GM10248 (cell line): ENCODE results near the gene MARCKS.

Experiments used
- CTCF ChIA-PET: fragments of 300-600 bp; sonication (Branson Sonifier 250); formaldehyde crosslinking; extraction: SDS; loops from one replicate; lab custom pipeline; 2021; ENCODE audit warnings: antibody characterized with exemption; lab: Yijun Ruan, JAX
- POLR2A ChIA-PET: fragments of 350-650 bp; sonication (Branson Sonifier 250); formaldehyde crosslinking; extraction: SDS; loops from one replicate; lab custom pipeline; 2020; ENCODE audit warnings: antibody characterized with exemption; lab: Yijun Ruan, JAX
- DNase-seq: peaks from one replicate; pipeline ENCODE4 v3.0.0; 2012; ENCODE audit errors: extremely low spot score
- TF ChIP-seq, protein P1 (sequence below): IDR thresholded peaks from 2 replicates; pipeline ENCODE4 v1.5.1; 2012; ENCODE audit warnings: mild to moderate bottlenecking, low read depth; ENCODE audit errors: extremely low read depth, missing control alignments, control extremely low read depth

The MARCKS gene

DNA sequence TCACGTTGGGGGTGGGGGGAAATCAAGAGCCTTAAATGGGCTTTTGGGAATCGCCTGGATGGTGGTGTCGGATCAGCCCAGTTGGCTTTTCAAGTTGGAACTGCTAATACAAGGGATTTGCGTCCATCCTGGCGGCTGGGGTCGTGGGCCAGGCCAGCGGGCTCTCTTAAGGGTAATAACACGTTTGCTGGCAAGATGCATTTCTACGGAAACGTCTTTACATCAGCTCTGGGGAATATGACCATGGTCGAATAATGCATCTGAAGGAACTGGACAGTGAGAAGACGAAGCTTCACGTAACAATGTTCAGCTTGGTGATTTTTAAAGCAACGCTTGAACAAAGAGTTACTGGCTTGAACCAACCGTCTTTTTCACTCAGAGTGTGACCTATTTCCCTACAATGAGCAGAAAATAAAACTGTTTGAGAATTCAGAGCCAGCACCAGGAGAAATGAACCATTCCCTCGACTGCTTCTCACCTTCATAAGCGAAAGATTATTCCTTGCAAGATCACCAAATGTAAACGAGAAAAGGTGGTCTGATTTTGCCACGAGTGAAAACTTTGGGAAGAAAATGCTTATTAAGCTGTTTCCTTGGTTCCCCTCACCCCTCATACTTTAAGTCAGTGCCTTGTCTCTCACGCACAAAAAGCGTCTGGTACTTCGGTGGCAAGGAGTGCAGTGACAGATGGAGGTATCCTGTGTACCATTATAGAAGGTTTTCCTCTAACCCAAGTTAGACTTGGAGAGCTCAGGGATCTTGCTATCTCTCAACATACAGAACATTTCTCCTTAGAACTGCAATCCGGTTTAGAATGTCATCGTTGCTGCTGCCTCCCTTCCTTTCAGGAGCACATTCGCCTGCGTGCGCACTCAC lies 1.4 kb upstream of the MARCKS start:
- POLR2A ChIA-PET: interaction anchor here (0.5 to 1.1 kb wide), 4 partner anchors 205 to 549 kb away, joined by 3 to 9 read pairs (median 4); no protein-coding TSS in a partner anchor
- CTCF ChIA-PET: interaction anchor here (1.0 to 2.1 kb wide), 6 partner anchors 9 to 549 kb away, joined by 3 to 8 read pairs (median 5); no protein-coding TSS in a partner anchor

DNA sequence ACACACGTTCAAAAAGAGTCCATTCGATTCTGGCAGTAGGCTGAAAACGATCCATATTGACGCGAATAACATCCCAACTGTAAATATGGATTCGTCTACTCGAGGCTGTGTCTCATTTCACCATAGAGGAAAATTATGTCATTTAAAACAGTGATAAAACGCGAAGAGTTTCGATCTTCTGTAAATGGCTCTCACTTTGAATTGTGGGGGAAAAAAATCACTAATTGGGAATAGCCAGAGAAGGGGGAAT lies 845 bp upstream of the MARCKS start:
- TF ChIP-seq, protein P1, sequence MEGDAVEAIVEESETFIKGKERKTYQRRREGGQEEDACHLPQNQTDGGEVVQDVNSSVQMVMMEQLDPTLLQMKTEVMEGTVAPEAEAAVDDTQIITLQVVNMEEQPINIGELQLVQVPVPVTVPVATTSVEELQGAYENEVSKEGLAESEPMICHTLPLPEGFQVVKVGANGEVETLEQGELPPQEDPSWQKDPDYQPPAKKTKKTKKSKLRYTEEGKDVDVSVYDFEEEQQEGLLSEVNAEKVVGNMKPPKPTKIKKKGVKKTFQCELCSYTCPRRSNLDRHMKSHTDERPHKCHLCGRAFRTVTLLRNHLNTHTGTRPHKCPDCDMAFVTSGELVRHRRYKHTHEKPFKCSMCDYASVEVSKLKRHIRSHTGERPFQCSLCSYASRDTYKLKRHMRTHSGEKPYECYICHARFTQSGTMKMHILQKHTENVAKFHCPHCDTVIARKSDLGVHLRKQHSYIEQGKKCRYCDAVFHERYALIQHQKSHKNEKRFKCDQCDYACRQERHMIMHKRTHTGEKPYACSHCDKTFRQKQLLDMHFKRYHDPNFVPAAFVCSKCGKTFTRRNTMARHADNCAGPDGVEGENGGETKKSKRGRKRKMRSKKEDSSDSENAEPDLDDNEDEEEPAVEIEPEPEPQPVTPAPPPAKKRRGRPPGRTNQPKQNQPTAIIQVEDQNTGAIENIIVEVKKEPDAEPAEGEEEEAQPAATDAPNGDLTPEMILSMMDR: no peak
- POLR2A ChIA-PET: interaction anchor here (1.1 kb wide), 1 partner anchor 549 kb away, joined by 3 read pairs; no protein-coding TSS in a partner anchor
- CTCF ChIA-PET: interaction anchor here (1.1 kb wide), 1 partner anchor 12 kb away, joined by 5 read pairs; no protein-coding TSS in a partner anchor
- DNase-seq: no peak

More for the DNA sequence above, 1.4 kb upstream of the MARCKS start:
- TF ChIP-seq, protein P1: no peak
- peak; percentile 29 for DNase-seq

DNA sequence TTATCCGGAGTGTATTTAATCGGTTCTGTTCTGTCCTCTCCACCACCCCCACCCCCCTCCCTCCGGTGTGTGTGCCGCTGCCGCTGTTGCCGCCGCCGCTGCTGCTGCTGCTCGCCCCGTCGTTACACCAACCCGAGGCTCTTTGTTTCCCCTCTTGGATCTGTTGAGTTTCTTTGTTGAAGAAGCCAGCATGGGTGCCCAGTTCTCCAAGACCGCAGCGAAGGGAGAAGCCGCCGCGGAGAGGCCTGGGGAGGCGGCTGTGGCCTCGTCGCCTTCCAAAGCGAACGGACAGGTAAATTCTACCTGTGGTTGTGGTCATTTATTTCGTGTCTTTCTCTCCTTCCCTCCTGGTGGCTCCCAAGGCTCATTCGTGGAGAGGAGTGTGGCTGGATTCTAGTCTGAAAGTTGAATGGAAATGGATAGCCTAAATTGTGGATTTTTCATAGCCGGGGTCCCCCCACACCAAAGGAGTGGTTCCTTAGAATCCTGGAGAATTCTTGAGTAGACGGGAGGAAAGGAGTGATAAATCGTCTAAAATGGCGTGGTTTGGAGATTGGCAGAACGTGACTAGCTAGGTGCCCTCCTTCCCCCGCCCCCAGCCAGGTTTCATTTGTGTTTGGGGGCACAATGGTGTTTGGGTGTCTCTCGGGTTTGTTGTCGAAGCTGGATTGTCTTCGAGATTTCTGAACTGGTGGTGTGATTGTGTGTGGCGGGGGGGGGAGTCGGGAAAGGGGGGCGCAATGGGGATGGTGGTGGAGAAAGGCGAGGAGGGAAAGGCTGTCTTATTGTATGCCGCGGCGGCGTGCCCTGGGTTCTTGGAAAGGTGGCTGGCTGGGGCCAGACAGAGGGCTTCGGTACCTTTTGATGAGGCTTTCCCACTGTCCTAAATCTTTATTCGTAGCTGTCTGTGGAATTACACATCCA lies 673 bp downstream of the MARCKS start:
- ChIA-PET CTCF (interaction anchor here (0.5 to 3.4 kb wide), 85 partner anchors 8 to 1079 kb away, joined by 3 to 74 read pairs (median 4); partner anchors contain the start of gene HDAC2), POLR2A (interaction anchor here (0.6 to 1.8 kb wide), 9 partner anchors 52 to 551 kb away, joined by 3 to 12 read pairs (median 4); no protein-coding TSS in a partner anchor)

DNA sequence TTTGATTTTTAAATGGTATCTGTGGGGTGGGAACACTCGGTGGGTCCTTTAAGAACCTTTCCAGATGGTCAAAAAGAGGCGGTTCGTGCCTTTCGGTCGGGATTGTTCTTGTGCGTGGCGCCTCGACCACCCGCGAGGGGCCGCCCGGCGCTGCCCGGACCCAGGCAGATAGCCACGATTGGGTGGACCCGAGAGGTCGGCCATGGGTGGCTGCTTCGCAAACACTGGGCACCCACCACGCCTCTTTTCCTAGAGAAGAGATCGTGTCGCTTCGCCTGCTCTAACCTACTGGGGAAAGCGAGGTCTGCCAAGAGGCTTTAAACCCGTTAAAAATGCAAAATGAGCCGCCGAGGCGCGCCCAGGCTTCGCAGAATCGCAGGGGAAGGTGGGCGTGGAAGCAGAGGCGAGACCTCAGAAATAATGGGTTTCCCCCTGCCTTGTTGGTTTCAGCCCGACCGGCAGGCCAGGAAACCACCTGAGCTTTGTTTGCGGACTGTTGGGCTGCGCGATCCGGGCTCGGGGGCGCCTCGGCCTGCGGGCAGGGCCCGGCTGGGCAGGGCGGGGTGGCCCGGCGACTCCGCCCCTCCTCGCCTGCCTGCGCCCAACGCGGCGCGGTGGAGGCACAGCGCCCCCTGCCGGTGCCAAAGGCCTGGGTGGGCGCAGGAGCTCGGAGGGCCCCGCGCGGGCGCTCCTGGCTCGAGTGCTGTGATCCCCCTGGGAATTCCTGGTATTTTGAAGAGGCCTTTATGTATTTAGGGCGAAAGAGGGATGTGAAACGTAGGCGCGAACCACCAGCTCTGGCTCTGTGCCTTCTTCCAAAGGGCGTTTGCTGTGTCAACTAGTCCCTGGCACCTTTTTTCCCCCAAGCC lies 1.6 kb downstream of the MARCKS start:
- peak; percentile 95 for DNase-seq
- CTCF ChIA-PET: interaction anchor here (0.5 to 3.4 kb wide), 93 partner anchors 9 to 1080 kb away, joined by 3 to 74 read pairs (median 4); partner anchors contain the start of gene HDAC2
- TF ChIP-seq, protein P1: peak; percentile 93
- POLR2A ChIA-PET: interaction anchor here (0.8 to 1.8 kb wide), 8 partner anchors 213 to 1017 kb away, joined by 3 to 12 read pairs (median 4); no protein-coding TSS in a partner anchor

More for the DNA sequence above, 673 bp downstream of the MARCKS start:
- DNase-seq: peak; percentile 32
- TF ChIP-seq, protein P1: no peak

DNA sequence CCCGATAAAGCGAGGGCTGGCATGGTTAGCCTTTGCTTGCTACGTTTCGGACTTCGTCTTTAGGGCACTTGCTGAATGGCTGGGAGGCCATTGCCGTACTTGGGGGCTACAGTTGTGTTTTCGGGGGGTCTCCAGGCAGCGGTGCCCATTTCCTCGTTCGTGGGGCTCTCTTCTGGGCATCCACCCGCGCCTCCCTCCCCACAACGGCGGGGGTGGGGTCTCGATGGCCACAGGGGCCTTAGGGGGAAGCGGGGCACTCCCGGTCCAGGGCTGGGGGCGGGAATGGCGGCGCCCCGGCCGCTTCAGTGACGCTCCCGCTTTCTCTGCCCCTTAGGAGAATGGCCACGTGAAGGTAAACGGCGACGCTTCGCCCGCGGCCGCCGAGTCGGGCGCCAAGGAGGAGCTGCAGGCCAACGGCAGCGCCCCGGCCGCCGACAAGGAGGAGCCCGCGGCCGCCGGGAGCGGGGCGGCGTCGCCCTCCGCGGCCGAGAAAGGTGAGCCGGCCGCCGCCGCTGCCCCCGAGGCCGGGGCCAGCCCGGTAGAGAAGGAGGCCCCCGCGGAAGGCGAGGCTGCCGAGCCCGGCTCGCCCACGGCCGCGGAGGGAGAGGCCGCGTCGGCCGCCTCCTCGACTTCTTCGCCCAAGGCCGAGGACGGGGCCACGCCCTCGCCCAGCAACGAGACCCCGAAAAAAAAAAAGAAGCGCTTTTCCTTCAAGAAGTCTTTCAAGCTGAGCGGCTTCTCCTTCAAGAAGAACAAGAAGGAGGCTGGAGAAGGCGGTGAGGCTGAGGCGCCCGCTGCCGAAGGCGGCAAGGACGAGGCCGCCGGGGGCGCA lies 2.4 kb downstream of the MARCKS start:
- ChIA-PET POLR2A (interaction anchor here (0.8 to 1.8 kb wide), 7 partner anchors 217 to 1018 kb away, joined by 3 to 12 read pairs (median 4); no protein-coding TSS in a partner anchor), CTCF (interaction anchor here (0.6 to 3.4 kb wide), 78 partner anchors 8 to 1081 kb away, joined by 3 to 74 read pairs (median 4); partner anchors contain the start of gene HDAC2)
- no peak for DNase-seq
- TF ChIP-seq, protein P1: no peak
